ENCODE results near the gene EPB42. TPM values are rescaled to one million over a fixed set of nuclear protein-coding genes. Genes with fewer than 3 reads are reported as not detected.

EPB42 gene
- total RNA-seq, 1 donor from 2014 or later, result not detected

GRCh38 chr15:43225201-43225949 lies 4.6 kb upstream of the EPB42 start:
- no peak overlapping the region for H3K4me3 ChIP-seq
- ATAC-seq (peak; percentile 78 to 82), DNase-seq (no peak)
- no peaks in the 10 kb centered on the region for H3K9me3 ChIP-seq
- no peaks in the 10 kb centered on the region for H3K4me1 ChIP-seq
- no peaks in the 10 kb centered on the region for H3K36me3 ChIP-seq
- intact Hi-C loops (cut with DNase I), result loop anchor here (10.0 kb wide), 1 partner anchor 59 kb away; no protein-coding TSS in a partner anchor
- H3K27ac ChIP-seq, result no peak overlapping the region
- H3K27me3 ChIP-seq (ENCODE audit: low read depth), result no peaks in the 10 kb centered on the region
- TF ChIP-seq, protein P1, sequence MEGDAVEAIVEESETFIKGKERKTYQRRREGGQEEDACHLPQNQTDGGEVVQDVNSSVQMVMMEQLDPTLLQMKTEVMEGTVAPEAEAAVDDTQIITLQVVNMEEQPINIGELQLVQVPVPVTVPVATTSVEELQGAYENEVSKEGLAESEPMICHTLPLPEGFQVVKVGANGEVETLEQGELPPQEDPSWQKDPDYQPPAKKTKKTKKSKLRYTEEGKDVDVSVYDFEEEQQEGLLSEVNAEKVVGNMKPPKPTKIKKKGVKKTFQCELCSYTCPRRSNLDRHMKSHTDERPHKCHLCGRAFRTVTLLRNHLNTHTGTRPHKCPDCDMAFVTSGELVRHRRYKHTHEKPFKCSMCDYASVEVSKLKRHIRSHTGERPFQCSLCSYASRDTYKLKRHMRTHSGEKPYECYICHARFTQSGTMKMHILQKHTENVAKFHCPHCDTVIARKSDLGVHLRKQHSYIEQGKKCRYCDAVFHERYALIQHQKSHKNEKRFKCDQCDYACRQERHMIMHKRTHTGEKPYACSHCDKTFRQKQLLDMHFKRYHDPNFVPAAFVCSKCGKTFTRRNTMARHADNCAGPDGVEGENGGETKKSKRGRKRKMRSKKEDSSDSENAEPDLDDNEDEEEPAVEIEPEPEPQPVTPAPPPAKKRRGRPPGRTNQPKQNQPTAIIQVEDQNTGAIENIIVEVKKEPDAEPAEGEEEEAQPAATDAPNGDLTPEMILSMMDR (IDR thresholded peaks at IDR 0.05), result peak; percentile 74

- Histone ChIP-seq H3K4me1 (no peaks in the 10 kb centered on the region), H3K27me3 (ENCODE audit: low read depth) (no peaks in the 10 kb centered on the region), H3K36me3 (no peaks in the 10 kb centered on the region), H3K9me3 (no peaks in the 10 kb centered on the region), H3K4me3 (no peak overlapping the region), H3K27ac (no peak overlapping the region)
- TF ChIP-seq, protein P1 (IDR thresholded peaks at IDR 0.05), result no peak
- intact Hi-C loops (cut with DNase I), result loop anchor here (10.0 kb wide), 1 partner anchor 63 kb away; no protein-coding TSS in a partner anchor
- ATAC-seq, result no peak
- DNase-seq, result no peak
These were observed 604 bp upstream of the EPB42 start for GRCh38 chr15:43221422-43221821.

- TF ChIP-seq, protein P1 (IDR thresholded peaks at IDR 0.05), result no peak
- intact Hi-C loops (cut with DNase I), result loop anchor here (10.0 kb wide), 1 partner anchor 65 kb away; no protein-coding TSS in a partner anchor
These were observed 589 bp downstream of the EPB42 start for GRCh38 chr15:43219929-43220928.

DNA sequence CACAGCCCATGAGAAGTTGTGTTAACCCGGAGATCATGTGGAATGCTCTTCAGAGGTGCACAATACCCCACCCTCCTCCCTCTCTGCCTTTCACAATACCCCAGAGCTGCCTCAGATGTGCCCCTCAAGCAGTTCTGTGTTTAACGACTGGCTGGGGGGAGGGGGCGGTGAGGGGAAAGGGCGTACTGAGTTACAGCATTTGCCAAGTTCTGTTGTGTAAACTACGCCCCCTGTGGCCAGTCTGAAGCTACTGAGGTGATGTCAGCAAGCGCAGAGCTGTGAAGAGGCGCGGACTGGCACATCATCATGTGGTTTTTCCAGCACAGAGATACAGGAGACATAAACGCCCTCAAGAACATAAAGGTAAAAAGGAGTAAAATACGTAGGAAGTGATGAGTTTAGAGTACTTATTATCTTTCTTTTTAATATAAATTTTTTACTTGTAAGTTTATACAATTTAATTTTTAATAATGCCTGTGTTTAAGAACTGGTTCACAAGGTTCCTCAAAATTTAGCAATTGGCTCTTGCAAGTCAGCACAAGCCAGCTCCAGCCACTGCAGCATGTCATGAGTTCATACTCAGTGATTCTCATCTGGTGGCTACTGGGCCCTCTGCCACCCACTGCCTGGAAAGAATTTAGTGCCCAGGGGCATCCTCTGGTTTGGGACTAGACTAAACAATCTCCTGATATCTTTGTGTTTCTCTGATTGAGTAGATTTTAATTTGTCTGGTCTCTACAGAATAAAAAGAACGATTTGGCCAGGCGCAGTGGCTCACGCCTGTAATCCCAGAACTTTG lies 1.7 kb downstream of the EPB42 start:
- no peak overlapping the region for H3K4me3 ChIP-seq
- H3K4me1 ChIP-seq, result no peaks in the 10 kb centered on the region
- intact Hi-C loops (cut with DNase I), result no loop called here
- no peaks in the 10 kb centered on the region for H3K36me3 ChIP-seq
- H3K27ac ChIP-seq, result no peak overlapping the region
- DNase-seq (no peak), ATAC-seq (no peak)
- TF ChIP-seq, protein P1 (IDR thresholded peaks at IDR 0.05), result no peak
- no peaks in the 10 kb centered on the region for H3K27me3 ChIP-seq (ENCODE audit: low read depth)
- no peaks in the 10 kb centered on the region for H3K9me3 ChIP-seq

More at GRCh38 chr15:43219929-43220928, 589 bp downstream of the EPB42 start:
- H3K27me3 ChIP-seq (ENCODE audit: low read depth), result no peaks in the 10 kb centered on the region
- DNase-seq (no peak), ATAC-seq (no peak)
- no peak overlapping the region for H3K27ac ChIP-seq
- no peak overlapping the region for H3K4me3 ChIP-seq
- no peaks in the 10 kb centered on the region for H3K9me3 ChIP-seq
- no peaks in the 10 kb centered on the region for H3K4me1 ChIP-seq
- no peaks in the 10 kb centered on the region for H3K36me3 ChIP-seq

DNA sequence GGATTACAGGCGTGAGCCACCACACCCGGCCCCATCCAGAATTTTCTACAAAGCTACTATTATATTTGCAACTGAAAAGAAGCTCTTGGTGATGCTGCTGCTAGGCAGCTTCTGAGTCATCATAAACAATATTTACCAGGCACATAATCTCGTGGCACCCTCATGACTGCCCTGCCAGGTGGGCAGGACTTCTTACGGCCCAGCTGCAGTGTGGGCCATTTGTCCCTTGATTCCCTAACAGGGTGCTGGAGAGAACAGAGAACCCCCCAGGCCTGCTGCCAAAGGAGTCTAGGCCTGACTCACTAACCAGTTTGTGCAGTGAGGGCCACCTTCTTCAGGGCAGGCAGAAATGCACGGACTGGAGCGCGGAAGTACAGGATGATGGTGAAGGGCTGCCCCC lies 4.9 kb downstream of the EPB42 start:
- TF ChIP-seq, protein P1 (IDR thresholded peaks at IDR 0.05), result no peak
- no peak for ATAC-seq
- Histone ChIP-seq H3K27me3 (ENCODE audit: low read depth) (peaks cover 5% of the 10 kb centered on the region), H3K4me3 (no peak overlapping the region), H3K27ac (no peak overlapping the region), H3K4me1 (no peaks in the 10 kb centered on the region), H3K36me3 (no peaks in the 10 kb centered on the region), H3K9me3 (no peaks in the 10 kb centered on the region)
- intact Hi-C loops (cut with DNase I), result no loop called here
- no peak for DNase-seq

Measured in lower lobe of right lung (tissue), 2 donors.